HepG2 (cell line): ENCODE results near the gene CAMK2N2. TPM values are rescaled to one million over a fixed set of nuclear protein-coding genes. Genes with fewer than 3 reads are reported as not detected.

Experiments used
- ARID2 ChIP-seq: sonication (generic); formaldehyde crosslinking; IDR thresholded peaks from 2 replicates; pipeline ENCODE4 v1.8.1; 2022; ENCODE audit warnings: mild to moderate bottlenecking, missing genetic modification reagents, borderline replicate concordance
- ARNT ChIP-seq: fragments of 450-650 bp; IDR thresholded peaks from 2 replicates; pipeline ENCODE4 v1.6.1; 2017
- DNMT1 ChIP-seq: sonication (generic); formaldehyde crosslinking; IDR thresholded peaks from 2 replicates; pipeline ENCODE4 v1.5.1; 2020; ENCODE audit warnings: mild to moderate bottlenecking, missing genetic modification reagents
- EZH2 ChIP-seq: conservative IDR thresholded peaks from 2 replicates; pipeline ENCODE4 v1.6.1; 2012; ENCODE audit warnings: mild to moderate bottlenecking, low read depth, low read length, moderate library complexity
- GTF3A ChIP-seq: sonication (generic); formaldehyde crosslinking; conservative IDR thresholded peaks from 2 replicates; pipeline ENCODE4 v1.4.0; 2020; ENCODE audit warnings: mild to moderate bottlenecking, missing genetic modification reagents
- HIVEP1 ChIP-seq: sonication (generic); formaldehyde crosslinking; IDR thresholded peaks from 2 replicates; pipeline ENCODE4 v1.4.0; 2020; ENCODE audit warnings: mild to moderate bottlenecking, missing genetic modification reagents
- KDM3A ChIP-seq: IDR thresholded peaks from 2 replicates; pipeline ENCODE4 v1.6.1; 2018; ENCODE audit warnings: low read depth, missing compliant biosample characterization
- KLF9 ChIP-seq: IDR thresholded peaks from 2 replicates; pipeline ENCODE4 v1.6.1; 2016; ENCODE audit warnings: low read depth
- MAFF ChIP-seq: IDR thresholded peaks from 2 replicates; pipeline ENCODE4 v1.6.1; 2011; ENCODE audit warnings: low read depth, low read length, improper control_type of control experiment
- NBN ChIP-seq: fragments of 450-650 bp; conservative IDR thresholded peaks from 2 replicates; pipeline ENCODE4 v1.6.1; 2017
- NCOR1 ChIP-seq: fragments of 200-600 bp; sonication (generic); IDR thresholded peaks from 2 replicates; pipeline ENCODE4 v1.7.0; 2017; ENCODE audit warnings: antibody characterized with exemption, low read length, borderline replicate concordance
- NFE2 ChIP-seq: sonication (generic); formaldehyde crosslinking; IDR thresholded peaks from 2 replicates; pipeline ENCODE4 v1.4.0; 2020; ENCODE audit warnings: missing genetic modification reagents
- POLR2G ChIP-seq: fragments of 200-400 bp; formaldehyde crosslinking; IDR thresholded peaks from 2 replicates; pipeline ENCODE4 v1.6.1; 2018; ENCODE audit warnings: mild to moderate bottlenecking, low read depth, low read length, moderate library complexity
- RBFOX2 ChIP-seq: fragments of 200-400 bp; formaldehyde crosslinking; IDR thresholded peaks from 2 replicates; pipeline ENCODE4 v1.6.1; 2017; ENCODE audit warnings: low read depth, mild to moderate bottlenecking, low read length
- RFXAP ChIP-seq: sonication (generic); formaldehyde crosslinking; IDR thresholded peaks from 2 replicates; pipeline ENCODE4 v1.4.0; 2020; ENCODE audit warnings: missing genetic modification reagents, borderline replicate concordance
- TGIF2 ChIP-seq: IDR thresholded peaks from 2 replicates; pipeline ENCODE4 v1.6.1; 2016; ENCODE audit warnings: control low read depth, missing compliant biosample characterization
- U2AF2 ChIP-seq: fragments of 200-400 bp; formaldehyde crosslinking; IDR thresholded peaks from 2 replicates; pipeline ENCODE4 v1.6.1; 2017; ENCODE audit warnings: low read depth, mild to moderate bottlenecking, low read length
- ZC3H4 ChIP-seq: sonication (generic); formaldehyde crosslinking; IDR thresholded peaks from 2 replicates; pipeline ENCODE4 v1.4.0; 2020; ENCODE audit warnings: missing genetic modification reagents, borderline replicate concordance
- ZFP41 ChIP-seq: sonication (generic); formaldehyde crosslinking; IDR thresholded peaks from 2 replicates; pipeline ENCODE4 v1.4.0; 2020; ENCODE audit warnings: mild to moderate bottlenecking, missing genetic modification reagents, borderline replicate concordance
- ZFX ChIP-seq: sonication (generic); formaldehyde crosslinking; IDR thresholded peaks from 2 replicates; pipeline ENCODE4 v1.4.0; 2020; ENCODE audit warnings: mild to moderate bottlenecking, low read depth, missing genetic modification reagents, moderate library complexity
- ZNF138 ChIP-seq: sonication (generic); formaldehyde crosslinking; IDR thresholded peaks from 2 replicates; pipeline ENCODE4 v1.5.0; 2020; ENCODE audit warnings: mild to moderate bottlenecking, low read depth, missing genetic modification reagents
- ZNF20 ChIP-seq: sonication (generic); formaldehyde crosslinking; IDR thresholded peaks from 2 replicates; pipeline ENCODE4 v1.4.0; 2020; ENCODE audit warnings: mild to moderate bottlenecking, moderate library complexity, missing genetic modification reagents
- ZNF460 ChIP-seq: sonication (generic); formaldehyde crosslinking; IDR thresholded peaks from 2 replicates; pipeline ENCODE4 v1.5.1; 2020; ENCODE audit warnings: missing genetic modification reagents, mild to moderate bottlenecking, borderline replicate concordance
- ZNF644 ChIP-seq: IDR thresholded peaks from 2 replicates; pipeline ENCODE4 v1.6.1; 2016; ENCODE audit warnings: low read depth
- ZNF670 ChIP-seq: sonication (generic); formaldehyde crosslinking; IDR thresholded peaks from 2 replicates; pipeline ENCODE4 v1.8.0; 2022; ENCODE audit warnings: mild to moderate bottlenecking, missing genetic modification reagents, borderline replicate concordance
- ZNF773 ChIP-seq: sonication (generic); formaldehyde crosslinking; IDR thresholded peaks from 2 replicates; pipeline ENCODE4 v1.4.0; 2020; ENCODE audit warnings: missing genetic modification reagents, borderline replicate concordance
- polyA plus RNA-seq, 8 experiments: library from polyadenylated mRNA; depleted of rRNA in 3 of 8; stranded (reverse) in 7 of 8; unstranded in 1 of 8; fragments of >200 nt; fragmentation: Illumina TruSeq in 4 of 8; extraction: Trizol in 4 of 8; gene quantifications; 2 replicates each; pipeline versions ENCODE4 v1.2.1 to v1.2.3, GENCODE V29; 2011 to 2016; ENCODE audit warnings: low read depth in 4 of 8, missing spikeins in 1 of 8, mixed read lengths in 1 of 8; ENCODE audit not compliant: insufficient read depth in 1 of 8
- total RNA-seq, 5 experiments: library from RNA; depleted of rRNA; stranded (reverse); fragments of >200 nt; fragmentation: Illumina TruSeq; extraction: Trizol; gene quantifications; 2 replicates each; pipeline ENCODE4 v1.2.3, GENCODE V29; 2016; ENCODE audit warnings: low read depth in 1 of 5
- TF ChIP-seq, protein P1 (sequence below): sonication (generic); formaldehyde crosslinking; conservative IDR thresholded peaks from 2 replicates; pipeline ENCODE4 v1.8.1; 2023; ENCODE audit warnings: missing genetic modification reagents
- TF ChIP-seq, protein P2 (sequence below), 2 experiments: sonication (generic) in 1 of 2; formaldehyde crosslinking in 1 of 2; IDR thresholded peaks; 2 replicates each; pipeline versions ENCODE4 v1.4.0 to v1.6.1; 2018 to 2020; ENCODE audit warnings: missing genetic modification reagents in 2 of 2, borderline replicate concordance in 1 of 2, low read depth in 1 of 2, mild to moderate bottlenecking in 1 of 2, missing biosample characterization in 1 of 2
- TF ChIP-seq, protein P3 (sequence below): sonication (generic); formaldehyde crosslinking; IDR thresholded peaks from 2 replicates; pipeline ENCODE4 v1.5.0; 2020; ENCODE audit warnings: missing genetic modification reagents

CAMK2N2 gene
- total and polyA plus RNA-seq, 2 of the 13 experiments (the other 11 are each of a cell fraction or from before 2014, with no cell fraction given), result 0.12 to 0.27 TPM

DNA sequence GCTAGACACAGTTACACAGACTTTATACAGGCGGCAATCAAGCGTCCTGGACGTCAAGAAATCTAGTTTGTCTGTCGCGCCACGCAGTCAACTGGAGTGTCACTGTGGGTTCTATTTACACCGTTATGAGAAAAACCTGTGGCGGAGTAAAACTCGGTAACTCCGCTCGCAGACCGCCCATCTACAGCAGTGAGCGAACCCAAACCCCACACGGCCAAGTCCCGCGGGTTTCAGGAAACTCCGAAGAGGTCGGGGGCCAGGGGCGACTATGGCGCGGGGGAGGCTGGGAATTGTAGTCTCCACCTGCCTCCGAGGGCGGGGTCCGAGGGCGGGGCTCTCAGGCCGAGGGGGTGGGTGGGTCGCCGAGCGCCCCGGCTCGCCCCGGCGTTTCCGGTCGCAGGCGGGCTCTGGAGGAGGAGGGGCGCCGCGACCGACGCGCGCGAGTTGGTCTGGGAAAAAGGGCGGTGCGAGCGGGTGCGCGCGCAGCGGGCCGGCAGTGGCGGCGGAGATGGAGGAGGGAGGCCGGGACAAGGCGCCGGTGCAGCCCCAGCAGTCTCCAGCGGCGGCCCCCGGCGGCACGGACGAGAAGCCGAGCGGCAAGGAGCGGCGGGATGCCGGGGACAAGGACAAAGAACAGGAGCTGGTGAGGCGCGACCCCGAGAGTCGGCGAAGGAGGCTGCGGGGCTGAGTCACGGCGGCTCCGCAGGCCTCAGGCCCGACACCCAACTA is 37.6 kb upstream of the CAMK2N2 start, which contains the start of gene PSMD2 (continued):
- no peak for TF ChIP-seq ZNF670
- no peak for TF ChIP-seq ARID2 (CRISPR knock-in tag)
- TF ChIP-seq KLF9 (CRISPR knock-in tag), result no peak
- no peak for TF ChIP-seq U2AF2
- peak; percentile 95 for TF ChIP-seq POLR2G
- no peak for TF ChIP-seq DNMT1 (CRISPR knock-in tag)
- TF ChIP-seq, protein P1, sequence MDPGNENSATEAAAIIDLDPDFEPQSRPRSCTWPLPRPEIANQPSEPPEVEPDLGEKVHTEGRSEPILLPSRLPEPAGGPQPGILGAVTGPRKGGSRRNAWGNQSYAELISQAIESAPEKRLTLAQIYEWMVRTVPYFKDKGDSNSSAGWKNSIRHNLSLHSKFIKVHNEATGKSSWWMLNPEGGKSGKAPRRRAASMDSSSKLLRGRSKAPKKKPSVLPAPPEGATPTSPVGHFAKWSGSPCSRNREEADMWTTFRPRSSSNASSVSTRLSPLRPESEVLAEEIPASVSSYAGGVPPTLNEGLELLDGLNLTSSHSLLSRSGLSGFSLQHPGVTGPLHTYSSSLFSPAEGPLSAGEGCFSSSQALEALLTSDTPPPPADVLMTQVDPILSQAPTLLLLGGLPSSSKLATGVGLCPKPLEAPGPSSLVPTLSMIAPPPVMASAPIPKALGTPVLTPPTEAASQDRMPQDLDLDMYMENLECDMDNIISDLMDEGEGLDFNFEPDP (CRISPR knock-in tag), result no peak
- no peak for TF ChIP-seq NBN
- TF ChIP-seq NFE2 (CRISPR knock-in tag), result no peak
- TF ChIP-seq, protein P2, sequence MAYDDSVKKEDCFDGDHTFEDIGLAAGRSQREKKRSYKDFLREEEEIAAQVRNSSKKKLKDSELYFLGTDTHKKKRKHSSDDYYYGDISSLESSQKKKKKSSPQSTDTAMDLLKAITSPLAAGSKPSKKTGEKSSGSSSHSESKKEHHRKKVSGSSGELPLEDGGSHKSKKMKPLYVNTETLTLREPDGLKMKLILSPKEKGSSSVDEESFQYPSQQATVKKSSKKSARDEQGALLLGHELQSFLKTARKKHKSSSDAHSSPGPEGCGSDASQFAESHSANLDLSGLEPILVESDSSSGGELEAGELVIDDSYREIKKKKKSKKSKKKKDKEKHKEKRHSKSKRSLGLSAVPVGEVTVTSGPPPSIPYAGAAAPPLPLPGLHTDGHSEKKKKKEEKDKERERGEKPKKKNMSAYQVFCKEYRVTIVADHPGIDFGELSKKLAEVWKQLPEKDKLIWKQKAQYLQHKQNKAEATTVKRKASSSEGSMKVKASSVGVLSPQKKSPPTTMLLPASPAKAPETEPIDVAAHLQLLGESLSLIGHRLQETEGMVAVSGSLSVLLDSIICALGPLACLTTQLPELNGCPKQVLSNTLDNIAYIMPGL (CRISPR knock-in tag; IDR thresholded peaks at IDR 0.05; ENCODE audit: borderline replicate concordance in 1 of 2, low read depth in 1 of 2), result peak; percentile 57 to 58; a peak in 2 of 4 replicates
- no peak for TF ChIP-seq EZH2
- TF ChIP-seq NCOR1, result no peak
- TF ChIP-seq MAFF, result no peak
- 0 out of 2 replicates have a peak, but pooled peaks have one; percentile 48 for TF ChIP-seq ZNF773
- TF ChIP-seq ARNT, result no peak
- no peak for TF ChIP-seq ZFP41 (CRISPR knock-in tag)
- TF ChIP-seq TGIF2 (CRISPR knock-in tag), result no peak
- TF ChIP-seq ZNF138 (CRISPR knock-in tag), result no peak
- TF ChIP-seq RFXAP (CRISPR knock-in tag), result no peak
- peak; percentile 96 for TF ChIP-seq ZFX (CRISPR knock-in tag)
- TF ChIP-seq ZC3H4, result no peak
- TF ChIP-seq RBFOX2, result peak; percentile 85
- TF ChIP-seq, protein P3, sequence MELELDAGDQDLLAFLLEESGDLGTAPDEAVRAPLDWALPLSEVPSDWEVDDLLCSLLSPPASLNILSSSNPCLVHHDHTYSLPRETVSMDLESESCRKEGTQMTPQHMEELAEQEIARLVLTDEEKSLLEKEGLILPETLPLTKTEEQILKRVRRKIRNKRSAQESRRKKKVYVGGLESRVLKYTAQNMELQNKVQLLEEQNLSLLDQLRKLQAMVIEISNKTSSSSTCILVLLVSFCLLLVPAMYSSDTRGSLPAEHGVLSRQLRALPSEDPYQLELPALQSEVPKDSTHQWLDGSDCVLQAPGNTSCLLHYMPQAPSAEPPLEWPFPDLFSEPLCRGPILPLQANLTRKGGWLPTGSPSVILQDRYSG (CRISPR knock-in tag), result no peak
- no peak for TF ChIP-seq ZNF644
- TF ChIP-seq KDM3A (CRISPR knock-in tag), result no peak
- TF ChIP-seq ZNF20 (CRISPR knock-in tag), result no peak
- TF ChIP-seq ZNF460, result peak; percentile 36; the same call in 1 of the 2 replicates
- no peak for TF ChIP-seq GTF3A (CRISPR knock-in tag)
- TF ChIP-seq HIVEP1 (CRISPR knock-in tag), result no peak
